SK-N-SH treated with all-trans-retinoic acid at 6 μM for 48 hours (cell line): ENCODE data around the gene CLOCK.

Experiments used
- ATAC-seq: fragments of 200-7000 bp; cut with Tn5 transposase; 3 replicates; pipeline ENCODE4 v1.9.1; 2020; ENCODE audit warnings: mild to moderate bottlenecking, moderate library complexity
- ARNTL ChIP-seq: fragments of 450-650 bp; formaldehyde crosslinking; IDR thresholded peaks from 2 replicates; pipeline ENCODE4 v1.5.0; 2020; ENCODE audit warnings: low read depth, mild to moderate bottlenecking, moderate library complexity, borderline replicate concordance
- BACH2 ChIP-seq: fragments of 250-450 bp; sonication (Bioruptor Pico); IDR thresholded peaks from 2 replicates; pipeline ENCODE4 v1.9.0; 2021; ENCODE audit warnings: mild to moderate bottlenecking, borderline replicate concordance
- CSDC2 ChIP-seq: fragments of 250-450 bp; sonication (Bioruptor Pico); IDR thresholded peaks from 2 replicates; pipeline ENCODE4 v1.5.0; 2020; ENCODE audit warnings: mild to moderate bottlenecking, moderate library complexity
- ESRRG ChIP-seq: fragments of 250-450 bp; sonication (Bioruptor Pico); IDR thresholded peaks from 2 replicates; pipeline ENCODE4 v1.6.1; 2021; ENCODE audit warnings: mild to moderate bottlenecking
- GLIS3 ChIP-seq: fragments of 250-450 bp; sonication (Bioruptor Pico); IDR thresholded peaks from 2 replicates; pipeline ENCODE4 v1.5.0; 2020; ENCODE audit warnings: mild to moderate bottlenecking, moderate library complexity
- OSR1 ChIP-seq: fragments of 250-450 bp; sonication (Bioruptor Pico); IDR thresholded peaks from 2 replicates; pipeline ENCODE4 v1.8.0; 2022; ENCODE audit warnings: moderate library complexity, mild to moderate bottlenecking, inconsistent platforms
- PATZ1 ChIP-seq: fragments of 250-450 bp; sonication (Bioruptor Pico); IDR thresholded peaks from 2 replicates; pipeline ENCODE4 v1.8.0; 2020; ENCODE audit warnings: mild to moderate bottlenecking, moderate library complexity, borderline replicate concordance
- POU6F1 ChIP-seq: fragments of 250-450 bp; sonication (Bioruptor Pico); IDR thresholded peaks from 2 replicates; pipeline ENCODE4 v1.8.0; 2021; ENCODE audit warnings: low read depth, mild to moderate bottlenecking, moderate library complexity, borderline replicate concordance
- PPARA ChIP-seq: fragments of 250-450 bp; sonication (Bioruptor Pico); IDR thresholded peaks from 2 replicates; pipeline ENCODE4 v1.5.0; 2020; ENCODE audit warnings: mild to moderate bottlenecking, borderline replicate concordance
- RARB ChIP-seq: fragments of 250-450 bp; sonication (Bioruptor Pico); IDR thresholded peaks from 2 replicates; pipeline ENCODE4 v1.8.0; 2021; ENCODE audit warnings: mild to moderate bottlenecking, moderate library complexity
- TCF4 ChIP-seq: fragments of 250-450 bp; sonication (Bioruptor Pico); IDR thresholded peaks from 2 replicates; pipeline ENCODE4 v1.8.0; 2021; ENCODE audit warnings: mild to moderate bottlenecking, moderate library complexity, borderline replicate concordance
- TSHZ2 ChIP-seq: fragments of 250-450 bp; sonication (Bioruptor Pico); IDR thresholded peaks from 2 replicates; pipeline ENCODE4 v1.5.0; 2020; ENCODE audit warnings: mild to moderate bottlenecking, moderate library complexity
- ZC3H10 ChIP-seq: fragments of 250-450 bp; sonication (Bioruptor Pico); IDR thresholded peaks from 2 replicates; pipeline ENCODE4 v1.5.1; 2021; ENCODE audit warnings: mild to moderate bottlenecking, moderate library complexity
- ZFP3 ChIP-seq: fragments of 250-450 bp; sonication (Bioruptor Pico); IDR thresholded peaks from 2 replicates; pipeline ENCODE4 v1.5.0; 2020; ENCODE audit warnings: mild to moderate bottlenecking, moderate library complexity
- ZFP30 ChIP-seq: fragments of 450-650 bp; formaldehyde crosslinking; IDR thresholded peaks from 2 replicates; pipeline ENCODE4 v1.5.0; 2022; ENCODE audit warnings: mild to moderate bottlenecking, moderate library complexity
- ZNF565 ChIP-seq: fragments of 450-650 bp; formaldehyde crosslinking; conservative IDR thresholded peaks from 2 replicates; pipeline ENCODE4 v1.5.0; 2020; ENCODE audit warnings: low read depth, mild to moderate bottlenecking, moderate library complexity
- ZNF70 ChIP-seq: fragments of 450-650 bp; formaldehyde crosslinking; IDR thresholded peaks from 2 replicates; pipeline ENCODE4 v1.5.0; 2020; ENCODE audit warnings: mild to moderate bottlenecking, moderate library complexity
- ZNF8 ChIP-seq: fragments of 450-650 bp; formaldehyde crosslinking; IDR thresholded peaks from 2 replicates; pipeline ENCODE4 v1.5.0; 2020; ENCODE audit warnings: mild to moderate bottlenecking, moderate library complexity
- TF ChIP-seq, protein P1 (sequence below): fragments of 250-450 bp; sonication (Bioruptor Pico); IDR thresholded peaks from 2 replicates; pipeline ENCODE4 v1.5.1; 2020; ENCODE audit warnings: low read depth, mild to moderate bottlenecking, moderate library complexity
- TF ChIP-seq, protein P2 (sequence below): fragments of 250-450 bp; sonication (Bioruptor Pico); IDR thresholded peaks from 2 replicates; pipeline ENCODE4 v1.5.1; 2021; ENCODE audit warnings: mild to moderate bottlenecking, moderate library complexity

CLOCK gene

DNA sequence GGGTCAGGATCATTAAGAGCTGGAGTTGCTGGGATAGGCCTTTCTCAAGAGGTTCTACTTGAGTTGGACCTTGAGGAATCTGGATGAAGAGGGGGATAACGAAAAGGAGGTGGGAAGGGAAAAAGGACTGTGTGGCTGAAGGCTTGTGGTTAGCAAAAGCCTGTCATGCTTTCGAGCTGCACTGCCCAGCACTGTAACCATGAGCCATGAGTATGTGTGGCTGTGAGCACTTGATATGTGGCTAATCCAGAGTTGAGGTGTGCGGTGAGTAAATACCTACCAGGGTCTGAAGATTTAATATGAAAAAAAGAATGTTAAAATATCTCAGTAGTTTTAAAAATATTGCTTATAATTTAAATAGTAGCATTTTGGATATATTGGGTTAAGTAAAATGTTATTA, 139.6 kb downstream of the CLOCK start (continued):
- no peak for TF ChIP-seq PATZ1 (CRISPR knock-in tag)
- no peak for TF ChIP-seq CSDC2
- no peak for TF ChIP-seq ZNF70 (CRISPR knock-in tag)
- no peak for TF ChIP-seq GLIS3 (CRISPR knock-in tag)
- TF ChIP-seq ARNTL: no peak
- TF ChIP-seq ZFP3 (CRISPR knock-in tag): no peak
- no peak for TF ChIP-seq POU6F1 (CRISPR knock-in tag)
- TF ChIP-seq RARB: no peak
- TF ChIP-seq ZC3H10 (CRISPR knock-in tag): no peak
- no peak for TF ChIP-seq ZFP30 (CRISPR knock-in tag)
- no peak for TF ChIP-seq PPARA (CRISPR knock-in tag)
- no peak for TF ChIP-seq ZNF8 (CRISPR knock-in tag)

- no peak for ATAC-seq
- TF ChIP-seq TSHZ2 (no peak), POU6F1 (CRISPR knock-in tag) (no peak), PPARA (CRISPR knock-in tag) (no peak), ESRRG (CRISPR knock-in tag) (no peak), ZNF8 (CRISPR knock-in tag) (no peak), RARB (no peak), ARNTL (no peak), ZNF70 (CRISPR knock-in tag) (no peak), TCF4 (no peak), ZFP3 (CRISPR knock-in tag) (no peak)
- TF ChIP-seq, protein P1, sequence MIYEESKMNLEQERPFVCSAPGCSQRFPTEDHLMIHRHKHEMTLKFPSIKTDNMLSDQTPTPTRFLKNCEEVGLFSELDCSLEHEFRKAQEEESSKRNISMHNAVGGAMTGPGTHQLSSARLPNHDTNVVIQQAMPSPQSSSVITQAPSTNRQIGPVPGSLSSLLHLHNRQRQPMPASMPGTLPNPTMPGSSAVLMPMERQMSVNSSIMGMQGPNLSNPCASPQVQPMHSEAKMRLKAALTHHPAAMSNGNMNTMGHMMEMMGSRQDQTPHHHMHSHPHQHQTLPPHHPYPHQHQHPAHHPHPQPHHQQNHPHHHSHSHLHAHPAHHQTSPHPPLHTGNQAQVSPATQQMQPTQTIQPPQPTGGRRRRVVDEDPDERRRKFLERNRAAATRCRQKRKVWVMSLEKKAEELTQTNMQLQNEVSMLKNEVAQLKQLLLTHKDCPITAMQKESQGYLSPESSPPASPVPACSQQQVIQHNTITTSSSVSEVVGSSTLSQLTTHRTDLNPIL: no peak
- TF ChIP-seq, all 23 proteins: peak for 0
These were observed 140.2 kb downstream of the CLOCK start for GRCh38 chr4:55406545-55406944.

- no peak for ATAC-seq
These were observed 141.6 kb downstream of the CLOCK start for GRCh38 chr4:55405073-55405472.

GRCh38 chr4:55399581-55399980, 147.1 kb downstream of the CLOCK start:
- ATAC-seq: no peak
- no peak for TF ChIP-seq ZFP3 (CRISPR knock-in tag)
- TF ChIP-seq BACH2 (CRISPR knock-in tag): no peak
- TF ChIP-seq ZNF70 (CRISPR knock-in tag): no peak
- TF ChIP-seq POU6F1 (CRISPR knock-in tag): no peak
- no peak for TF ChIP-seq TCF4
- no peak for TF ChIP-seq GLIS3 (CRISPR knock-in tag)
- TF ChIP-seq, protein P2, sequence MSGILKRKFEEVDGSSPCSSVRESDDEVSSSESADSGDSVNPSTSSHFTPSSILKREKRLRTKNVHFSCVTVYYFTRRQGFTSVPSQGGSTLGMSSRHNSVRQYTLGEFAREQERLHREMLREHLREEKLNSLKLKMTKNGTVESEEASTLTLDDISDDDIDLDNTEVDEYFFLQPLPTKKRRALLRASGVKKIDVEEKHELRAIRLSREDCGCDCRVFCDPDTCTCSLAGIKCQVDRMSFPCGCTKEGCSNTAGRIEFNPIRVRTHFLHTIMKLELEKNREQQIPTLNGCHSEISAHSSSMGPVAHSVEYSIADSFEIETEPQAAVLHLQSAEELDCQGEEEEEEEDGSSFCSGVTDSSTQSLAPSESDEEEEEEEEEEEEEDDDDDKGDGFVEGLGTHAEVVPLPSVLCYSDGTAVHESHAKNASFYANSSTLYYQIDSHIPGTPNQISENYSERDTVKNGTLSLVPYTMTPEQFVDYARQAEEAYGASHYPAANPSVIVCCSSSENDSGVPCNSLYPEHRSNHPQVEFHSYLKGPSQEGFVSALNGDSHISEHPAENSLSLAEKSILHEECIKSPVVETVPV (CRISPR knock-in tag): no peak
- TF ChIP-seq ZNF565 (CRISPR knock-in tag): no peak
- TF ChIP-seq ZNF8 (CRISPR knock-in tag): no peak
- TF ChIP-seq ARNTL: no peak

More at GRCh38 chr4:55405073-55405472, 141.6 kb downstream of the CLOCK start:
- TF ChIP-seq RARB (no peak), OSR1 (CRISPR knock-in tag) (no peak), ZNF70 (CRISPR knock-in tag) (no peak), ZFP30 (CRISPR knock-in tag) (no peak)
- TF ChIP-seq, protein P1: no peak
